ENCODE data around the gene AVPR2.

DNA sequence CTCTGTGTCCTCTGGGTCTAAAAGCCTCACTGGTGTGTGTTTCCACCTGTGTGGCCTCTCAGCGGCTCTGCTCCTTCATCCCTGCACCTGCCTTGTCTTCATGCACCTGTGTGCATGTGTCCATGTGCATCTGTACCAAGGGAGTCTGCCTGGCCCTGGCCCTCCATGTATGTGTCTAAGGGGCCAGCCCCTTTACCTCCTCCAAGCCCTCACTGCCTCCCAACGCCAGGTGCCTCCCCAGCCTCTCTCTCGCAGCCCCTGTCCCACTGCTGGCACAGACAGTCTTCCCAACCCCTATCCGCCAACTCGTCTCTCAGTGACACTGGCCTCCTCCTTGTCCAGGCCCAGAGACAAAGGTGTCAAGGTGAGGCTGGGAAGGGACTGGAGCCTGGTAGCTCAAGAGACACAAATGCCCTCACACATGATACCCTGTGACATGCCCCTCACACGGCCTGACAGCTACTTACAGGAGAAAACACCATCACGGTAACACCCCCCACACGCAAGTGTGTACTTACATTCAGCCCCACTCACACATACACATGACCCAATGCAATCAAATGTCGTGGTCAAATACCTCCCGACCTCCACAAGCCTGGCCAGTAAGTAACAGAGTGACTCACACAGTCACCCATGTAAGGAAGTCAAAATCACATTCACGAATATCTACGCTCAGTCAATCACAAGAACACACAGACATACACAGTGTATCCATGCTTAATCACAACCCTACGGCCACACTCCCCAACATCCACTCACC is 29.9 kb upstream of the AVPR2 start:
- TF ChIP-seq, protein P1, sequence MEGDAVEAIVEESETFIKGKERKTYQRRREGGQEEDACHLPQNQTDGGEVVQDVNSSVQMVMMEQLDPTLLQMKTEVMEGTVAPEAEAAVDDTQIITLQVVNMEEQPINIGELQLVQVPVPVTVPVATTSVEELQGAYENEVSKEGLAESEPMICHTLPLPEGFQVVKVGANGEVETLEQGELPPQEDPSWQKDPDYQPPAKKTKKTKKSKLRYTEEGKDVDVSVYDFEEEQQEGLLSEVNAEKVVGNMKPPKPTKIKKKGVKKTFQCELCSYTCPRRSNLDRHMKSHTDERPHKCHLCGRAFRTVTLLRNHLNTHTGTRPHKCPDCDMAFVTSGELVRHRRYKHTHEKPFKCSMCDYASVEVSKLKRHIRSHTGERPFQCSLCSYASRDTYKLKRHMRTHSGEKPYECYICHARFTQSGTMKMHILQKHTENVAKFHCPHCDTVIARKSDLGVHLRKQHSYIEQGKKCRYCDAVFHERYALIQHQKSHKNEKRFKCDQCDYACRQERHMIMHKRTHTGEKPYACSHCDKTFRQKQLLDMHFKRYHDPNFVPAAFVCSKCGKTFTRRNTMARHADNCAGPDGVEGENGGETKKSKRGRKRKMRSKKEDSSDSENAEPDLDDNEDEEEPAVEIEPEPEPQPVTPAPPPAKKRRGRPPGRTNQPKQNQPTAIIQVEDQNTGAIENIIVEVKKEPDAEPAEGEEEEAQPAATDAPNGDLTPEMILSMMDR (IDR thresholded peaks at IDR 0.05), result no peak
- TF ChIP-seq EZH2 (IDR thresholded peaks at IDR 0.05), result no peak
- no peak for TF ChIP-seq EZH2phosphoT487 (IDR thresholded peaks at IDR 0.05)

Measured in neural progenitor cell (in vitro differentiated cells).